Duodenal mucosa (tissue), 2 donors: Measurements from ENCODE around the gene PEX7.

Experiments used
- H3K27ac ChIP-seq: one replicate; pipeline ENCODE4 v1.7.0; 2013; ENCODE audit warnings: low read depth, low read length
- H3K27me3 ChIP-seq, 2 donors: one replicate each; pipeline ENCODE4 v1.7.0; 2013; ENCODE audit warnings: low read length in 2 of 2, control low read depth in 1 of 2; ENCODE audit not compliant: insufficient read depth in 2 of 2, control insufficient read depth in 1 of 2
- H3K36me3 ChIP-seq, 2 donors: one replicate each; pipeline ENCODE4 v1.7.0; 2013; ENCODE audit warnings: low read length in 2 of 2, control low read depth in 1 of 2; ENCODE audit not compliant: insufficient read depth in 2 of 2, control insufficient read depth in 1 of 2
- H3K4me1 ChIP-seq, 2 donors: one replicate each; pipeline ENCODE4 v1.7.0; 2013; ENCODE audit warnings: low read length in 2 of 2, control low read depth in 1 of 2; ENCODE audit not compliant: insufficient read depth in 2 of 2, control insufficient read depth in 1 of 2
- H3K4me3 ChIP-seq, 2 donors: one replicate each; pipeline ENCODE4 v1.7.0; 2013; ENCODE audit warnings: low read length in 2 of 2, low read depth in 1 of 2
- H3K9ac ChIP-seq, 2 donors: one replicate each; pipeline ENCODE4 v1.7.0; 2013; ENCODE audit warnings: low read length in 2 of 2, low read depth in 1 of 2
- H3K9me3 ChIP-seq, 2 donors: one replicate each; pipeline ENCODE4 v1.7.0; 2013; ENCODE audit warnings: low read length in 2 of 2, control low read depth in 1 of 2; ENCODE audit not compliant: control insufficient read depth in 1 of 2

PEX7 gene

GRCh38 chr6:136920671-136921380 lies 98.4 kb downstream of the PEX7 start:
- H3K9ac ChIP-seq = no peak overlapping the region

GRCh38 chr6:136921381-136921935 lies 99.1 kb downstream of the PEX7 start:
- Histone ChIP-seq H3K9ac (no peak overlapping the region), H3K36me3 (no peaks in the 10 kb centered on the region), H3K4me1 (peaks cover 18 to 23% of the 10 kb centered on the region in 2 donors), H3K27ac (no peak overlapping the region), H3K4me3 (peak overlapping the region; percentile 73 to 75), H3K9me3 (no peaks in the 10 kb centered on the region), H3K27me3 (peaks cover 41 to 42% of the 10 kb centered on the region in 2 donors)

More at GRCh38 chr6:136920671-136921380, 98.4 kb downstream of the PEX7 start:
- Histone ChIP-seq H3K4me1 (peaks cover 18 to 23% of the 10 kb centered on the region in 2 donors), H3K27ac (no peak overlapping the region), H3K9me3 (no peaks in the 10 kb centered on the region), H3K4me3 (peak overlapping the region; percentile 73 to 75), H3K36me3 (no peaks in the 10 kb centered on the region), H3K27me3 (peaks cover 41 to 42% of the 10 kb centered on the region in 2 donors)

- H3K27ac ChIP-seq = no peak within 1 kb of the TSS
- H3K27me3 ChIP-seq = peaks cover 41 to 42% of the 10 kb centered on the region in 2 donors
- no peaks in the 10 kb centered on the region for H3K36me3 ChIP-seq
- H3K9me3 ChIP-seq = no peaks in the 10 kb centered on the region
- H3K9ac ChIP-seq = no peak within 1 kb of the TSS
- peaks cover 18 to 23% of the 10 kb centered on the region in 2 donors for H3K4me1 ChIP-seq
- H3K4me3 ChIP-seq = peak within 1 kb of the TSS; percentile 73 to 75
These were observed 99.7 kb downstream of the PEX7 start, which contains the start of gene SLC35D3 for GRCh38 chr6:136921936-136922684. SLC35D3 (plus strand) TSS chr6:136922301; CDS start chr6:136922429, 128 bp downstream.

GRCh38 chr6:136922685-136923006 lies 100.3 kb downstream of the PEX7 start:
- H3K4me1 ChIP-seq = peaks cover 18 to 23% of the 10 kb centered on the region in 2 donors
- H3K9ac ChIP-seq = no peak overlapping the region
- H3K4me3 ChIP-seq = peak overlapping the region; percentile 49 to 75
- no peaks in the 10 kb centered on the region for H3K9me3 ChIP-seq
- H3K27ac ChIP-seq = no peak overlapping the region
- no peaks in the 10 kb centered on the region for H3K36me3 ChIP-seq
- peaks cover 41 to 42% of the 10 kb centered on the region in 2 donors for H3K27me3 ChIP-seq

GRCh38 chr6:136923116-136923953 lies 100.9 kb downstream of the PEX7 start:
- peak overlapping the region; percentile 20 to 28 for H3K4me3 ChIP-seq

GRCh38 chr6:136923954-136924673 lies 101.7 kb downstream of the PEX7 start:
- H3K4me1 ChIP-seq = peaks cover 18 to 23% of the 10 kb centered on the region in 2 donors
- H3K9me3 ChIP-seq = no peaks in the 10 kb centered on the region
- no peak overlapping the region for H3K4me3 ChIP-seq
- H3K9ac ChIP-seq = no peak overlapping the region
- peaks cover 41 to 42% of the 10 kb centered on the region in 2 donors for H3K27me3 ChIP-seq
- H3K36me3 ChIP-seq = no peaks in the 10 kb centered on the region
- H3K27ac ChIP-seq = no peak overlapping the region

More at GRCh38 chr6:136923116-136923953, 100.9 kb downstream of the PEX7 start:
- Histone ChIP-seq H3K27ac (no peak overlapping the region), H3K4me1 (peaks cover 18 to 23% of the 10 kb centered on the region in 2 donors), H3K36me3 (no peaks in the 10 kb centered on the region), H3K27me3 (peaks cover 41 to 42% of the 10 kb centered on the region in 2 donors), H3K9me3 (no peaks in the 10 kb centered on the region), H3K9ac (no peak overlapping the region)

- Histone ChIP-seq H3K4me1 (peaks cover 6 to 13% of the 10 kb centered on the region in 2 donors), H3K27me3 (peaks cover 23 to 32% of the 10 kb centered on the region in 2 donors), H3K4me3 (no peak overlapping the region), H3K27ac (no peak overlapping the region), H3K9ac (no peak overlapping the region), H3K36me3 (no peaks in the 10 kb centered on the region), H3K9me3 (no peaks in the 10 kb centered on the region)
These were observed 104.0 kb downstream of the PEX7 start for GRCh38 chr6:136926383-136926782.

GRCh38 chr6:136927292-136927691 lies 104.9 kb downstream of the PEX7 start:
- H3K4me3 ChIP-seq = no peak overlapping the region
- peaks cover 15 to 24% of the 10 kb centered on the region in 2 donors for H3K27me3 ChIP-seq
- H3K27ac ChIP-seq = no peak overlapping the region
- no peaks in the 10 kb centered on the region for H3K9me3 ChIP-seq
- H3K9ac ChIP-seq = no peak overlapping the region
- H3K4me1 ChIP-seq = peaks cover 6 to 9% of the 10 kb centered on the region in 2 donors
- no peaks in the 10 kb centered on the region for H3K36me3 ChIP-seq

GRCh38 chr6:136930528-136930927 lies 108.1 kb downstream of the PEX7 start:
- H3K9me3 ChIP-seq = no peaks in the 10 kb centered on the region

More at GRCh38 chr6:136930528-136930927, 108.1 kb downstream of the PEX7 start:
- H3K27me3 ChIP-seq = peaks cover 0 to 2% of the 10 kb centered on the region in 2 donors
- no peak overlapping the region for H3K4me3 ChIP-seq
- H3K4me1 ChIP-seq = no peaks in the 10 kb centered on the region
- no peaks in the 10 kb centered on the region for H3K36me3 ChIP-seq
- no peak overlapping the region for H3K9ac ChIP-seq
- no peak overlapping the region for H3K27ac ChIP-seq
